Measurements from ENCODE around the gene SUCLG1. TPM values are rescaled to one million over a fixed set of nuclear protein-coding genes. Genes with fewer than 3 reads are reported as not detected.

SUCLG1 gene
- total and polyA plus RNA-seq, 8 donors = 33.1 to 69.5 (median 43.0) TPM

GRCh38 chr2:84375020-84375419 is 84.1 kb downstream of the SUCLG1 start:
- no peaks in the 10 kb centered on the region for H3K27me3 ChIP-seq
- TF ChIP-seq, protein P1, sequence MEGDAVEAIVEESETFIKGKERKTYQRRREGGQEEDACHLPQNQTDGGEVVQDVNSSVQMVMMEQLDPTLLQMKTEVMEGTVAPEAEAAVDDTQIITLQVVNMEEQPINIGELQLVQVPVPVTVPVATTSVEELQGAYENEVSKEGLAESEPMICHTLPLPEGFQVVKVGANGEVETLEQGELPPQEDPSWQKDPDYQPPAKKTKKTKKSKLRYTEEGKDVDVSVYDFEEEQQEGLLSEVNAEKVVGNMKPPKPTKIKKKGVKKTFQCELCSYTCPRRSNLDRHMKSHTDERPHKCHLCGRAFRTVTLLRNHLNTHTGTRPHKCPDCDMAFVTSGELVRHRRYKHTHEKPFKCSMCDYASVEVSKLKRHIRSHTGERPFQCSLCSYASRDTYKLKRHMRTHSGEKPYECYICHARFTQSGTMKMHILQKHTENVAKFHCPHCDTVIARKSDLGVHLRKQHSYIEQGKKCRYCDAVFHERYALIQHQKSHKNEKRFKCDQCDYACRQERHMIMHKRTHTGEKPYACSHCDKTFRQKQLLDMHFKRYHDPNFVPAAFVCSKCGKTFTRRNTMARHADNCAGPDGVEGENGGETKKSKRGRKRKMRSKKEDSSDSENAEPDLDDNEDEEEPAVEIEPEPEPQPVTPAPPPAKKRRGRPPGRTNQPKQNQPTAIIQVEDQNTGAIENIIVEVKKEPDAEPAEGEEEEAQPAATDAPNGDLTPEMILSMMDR (IDR thresholded peaks at IDR 0.05) = no peak
- H3K9me3 ChIP-seq = no peaks in the 10 kb centered on the region
- intact Hi-C loops (cut with DNase I) = no loop called here
- no peak overlapping the region for H3K27ac ChIP-seq
- no peak for FAIRE-seq
- H3K36me3 ChIP-seq = no peaks in the 10 kb centered on the region
- 85 to 86% methylated on average over 3 of the region's 3 CpGs for WGBS, 2 donors
- no peak for ATAC-seq
- H3K4me1 ChIP-seq = no peaks in the 10 kb centered on the region
- DNase-seq = no peak
- H3K4me3 ChIP-seq = no peak overlapping the region

- Histone ChIP-seq H3K36me3 (no peaks in the 10 kb centered on the region), H3K27me3 (no peaks in the 10 kb centered on the region), H3K4me3 (no peak overlapping the region), H3K9me3 (no peaks in the 10 kb centered on the region), H3K27ac (no peak overlapping the region), H3K4me1 (no peaks in the 10 kb centered on the region)
- no peak for ATAC-seq
- FAIRE-seq = no peak
- WGBS, 2 donors = 79 to 84% methylated on average over 5 of the region's 5 CpGs
- no peak for DNase-seq
- intact Hi-C loops (cut with DNase I) = no loop called here
- TF ChIP-seq, protein P1 (IDR thresholded peaks at IDR 0.05) = no peak
Observed at GRCh38 chr2:84373866-84374265, 85.2 kb downstream of the SUCLG1 start.

Other genes starting within 250 kb of the SUCLG1 start
- gene DNAH6, start 57.2 kb upstream of the SUCLG1 start, total RNA-seq = 1 to 10 TPM in 1 of 6 donors, under 1 TPM in 5; 0.54 to 1.6 (median 0.91) TPM
- under 1 TPM; 0.19 to 0.59 TPM for gene DNAH6, start 57.2 kb upstream of the SUCLG1 start, polyA plus RNA-seq

All from pancreas (tissue), 10 donors.